Osteocyte (in vitro differentiated cells): ENCODE measurements around the gene AIP. TPM values are rescaled to one million over a fixed set of nuclear protein-coding genes. Genes with fewer than 3 reads are reported as not detected.

ENCODE experiments used
- DNase-seq: peaks from one replicate; pipeline ENCODE4 v3.0.0; 2021; ENCODE audit warnings: mixed read lengths; ENCODE audit not compliant: unreplicated experiment; ENCODE audit errors: extremely low spot score
- H3K27ac Mint-ChIP-seq: one replicate; pipeline ENCODE4 v1.8.0; 2021; ENCODE audit warnings: mild to moderate bottlenecking, mixed read lengths; ENCODE audit not compliant: unreplicated experiment
- H3K27me3 Mint-ChIP-seq: one replicate; pipeline ENCODE4 v1.8.0; 2021; ENCODE audit warnings: mixed read lengths; ENCODE audit not compliant: unreplicated experiment
- H3K36me3 Mint-ChIP-seq: one replicate; pipeline ENCODE4 v1.8.0; 2021; ENCODE audit warnings: mixed read lengths; ENCODE audit not compliant: unreplicated experiment
- H3K4me1 Mint-ChIP-seq: one replicate; pipeline ENCODE4 v1.8.0; 2021; ENCODE audit warnings: mixed read lengths; ENCODE audit not compliant: unreplicated experiment
- H3K4me3 Mint-ChIP-seq: one replicate; pipeline ENCODE4 v1.8.0; 2021; ENCODE audit warnings: mild to moderate bottlenecking, moderate library complexity, mixed read lengths; ENCODE audit not compliant: unreplicated experiment
- H3K9me3 Mint-ChIP-seq: one replicate; pipeline ENCODE4 v1.8.0; 2021; ENCODE audit warnings: mixed read lengths; ENCODE audit not compliant: unreplicated experiment
- microRNA-seq: library from miRNA; unstranded; fragments of <30 nt; microRNA quantifications from one replicate; pipeline ENCODE4 v1.1.0, GENCODE V29; 2020; ENCODE audit not compliant: unreplicated experiment
- total RNA-seq: library from RNA; stranded (reverse); gene quantifications from 2 replicates; pipeline ENCODE4 v1.2.1, GENCODE V29; 2021
- TF ChIP-seq, protein P1 (sequence below): fragments of 200-600 bp; sonication (generic); IDR thresholded peaks from 2 replicates; pipeline ENCODE4 v1.5.0; 2021; ENCODE audit warnings: antibody characterized with exemption, mild to moderate bottlenecking, moderate library complexity

Gene AIP
- total RNA-seq, 1 donor from 2014 or later = 76.5 TPM

DNA sequence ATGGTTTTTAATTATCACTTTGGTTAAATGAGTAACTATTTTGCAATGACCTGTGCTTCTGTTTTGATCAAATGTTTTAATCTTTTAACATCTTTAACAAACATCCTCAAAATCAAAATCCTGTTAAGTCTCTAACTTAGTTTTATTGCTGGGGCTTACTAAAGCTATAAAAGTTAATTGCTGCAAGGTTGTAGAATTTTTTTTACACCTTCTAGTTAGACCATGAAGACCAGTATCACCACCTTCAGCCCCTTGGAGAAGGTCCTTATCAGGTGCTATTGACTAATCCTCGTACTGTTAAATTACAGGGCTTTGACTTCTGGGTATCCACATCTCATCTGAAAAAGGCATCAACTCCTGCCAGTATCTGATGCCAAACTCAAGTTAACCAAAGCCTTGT is 52.7 kb downstream of the AIP start:
- Mint-ChIP-seq H3K4me3 (no peak overlapping the region), H3K36me3 (no peaks in the 10 kb centered on the region), H3K4me1 (no peaks in the 10 kb centered on the region), H3K9me3 (peaks cover 10% of the 10 kb centered on the region), H3K27me3 (peaks cover 4% of the 10 kb centered on the region), H3K27ac (no peak overlapping the region)
- TF ChIP-seq, protein P1, sequence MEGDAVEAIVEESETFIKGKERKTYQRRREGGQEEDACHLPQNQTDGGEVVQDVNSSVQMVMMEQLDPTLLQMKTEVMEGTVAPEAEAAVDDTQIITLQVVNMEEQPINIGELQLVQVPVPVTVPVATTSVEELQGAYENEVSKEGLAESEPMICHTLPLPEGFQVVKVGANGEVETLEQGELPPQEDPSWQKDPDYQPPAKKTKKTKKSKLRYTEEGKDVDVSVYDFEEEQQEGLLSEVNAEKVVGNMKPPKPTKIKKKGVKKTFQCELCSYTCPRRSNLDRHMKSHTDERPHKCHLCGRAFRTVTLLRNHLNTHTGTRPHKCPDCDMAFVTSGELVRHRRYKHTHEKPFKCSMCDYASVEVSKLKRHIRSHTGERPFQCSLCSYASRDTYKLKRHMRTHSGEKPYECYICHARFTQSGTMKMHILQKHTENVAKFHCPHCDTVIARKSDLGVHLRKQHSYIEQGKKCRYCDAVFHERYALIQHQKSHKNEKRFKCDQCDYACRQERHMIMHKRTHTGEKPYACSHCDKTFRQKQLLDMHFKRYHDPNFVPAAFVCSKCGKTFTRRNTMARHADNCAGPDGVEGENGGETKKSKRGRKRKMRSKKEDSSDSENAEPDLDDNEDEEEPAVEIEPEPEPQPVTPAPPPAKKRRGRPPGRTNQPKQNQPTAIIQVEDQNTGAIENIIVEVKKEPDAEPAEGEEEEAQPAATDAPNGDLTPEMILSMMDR = no peak
- no peak for DNase-seq

DNA sequence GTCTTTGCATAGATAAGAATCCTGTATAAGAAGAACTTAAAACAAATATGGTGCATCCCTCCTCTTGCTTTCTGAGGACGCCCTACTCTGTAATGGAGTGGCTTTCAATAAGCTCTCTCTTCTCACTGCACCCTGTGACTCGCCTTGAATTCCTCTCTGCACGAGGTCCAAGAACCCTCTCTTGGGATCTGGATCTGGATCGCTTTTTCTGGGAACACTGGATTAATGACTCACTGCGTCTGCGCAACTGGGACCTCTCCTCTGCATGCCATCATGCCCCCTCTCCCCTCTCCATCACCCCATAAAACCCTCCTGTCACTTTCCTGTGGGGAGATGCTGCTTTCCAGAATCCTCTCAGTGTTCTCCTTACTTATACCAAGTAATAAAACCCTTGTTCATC is 55.5 kb downstream of the AIP start:
- TF ChIP-seq, protein P1 = no peak
- Mint-ChIP-seq H3K9me3 (peaks cover 5% of the 10 kb centered on the region), H3K36me3 (no peaks in the 10 kb centered on the region), H3K4me1 (no peaks in the 10 kb centered on the region), H3K4me3 (no peak overlapping the region), H3K27ac (no peak overlapping the region), H3K27me3 (no peaks in the 10 kb centered on the region)
- DNase-seq = no peak

DNA sequence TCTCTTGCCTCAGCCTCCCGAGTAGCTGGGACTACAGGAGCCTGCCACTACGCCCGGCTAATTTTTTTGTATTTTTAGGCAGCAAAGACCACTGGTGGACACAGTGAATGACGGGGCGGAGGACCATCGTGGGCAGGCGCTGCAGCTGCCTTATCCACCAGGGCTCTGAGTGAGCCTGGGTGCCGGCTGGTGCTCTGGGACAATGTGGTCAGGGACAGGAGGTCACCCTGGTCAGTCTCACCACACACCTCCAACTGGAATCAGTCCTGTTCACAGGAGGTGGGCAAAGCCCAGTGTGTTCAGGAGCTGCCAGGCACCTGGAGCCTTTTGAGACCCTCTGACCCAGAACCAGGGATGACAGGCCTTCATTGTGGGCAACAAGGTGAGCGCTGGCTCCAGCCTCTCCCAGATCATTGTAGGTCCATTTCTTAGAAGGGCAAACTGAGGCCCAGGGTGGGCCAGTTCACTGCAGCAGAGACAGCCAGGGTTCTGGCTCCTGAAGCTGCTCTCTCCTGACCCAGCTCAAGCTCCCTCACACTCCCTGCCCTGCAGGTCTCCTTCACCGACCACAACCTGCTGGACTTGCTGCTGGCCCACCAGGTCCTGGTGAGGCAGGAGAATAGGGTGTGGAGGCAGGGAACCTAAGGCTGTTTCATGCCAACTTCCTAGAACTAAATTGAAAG is 56.1 kb downstream of the AIP start:
- TF ChIP-seq, protein P1 = no peak
- DNase-seq = no peak
- Mint-ChIP-seq H3K36me3 (no peaks in the 10 kb centered on the region), H3K4me1 (no peaks in the 10 kb centered on the region), H3K4me3 (no peak overlapping the region), H3K9me3 (peaks cover 2% of the 10 kb centered on the region), H3K27ac (no peak overlapping the region), H3K27me3 (no peaks in the 10 kb centered on the region)

DNA sequence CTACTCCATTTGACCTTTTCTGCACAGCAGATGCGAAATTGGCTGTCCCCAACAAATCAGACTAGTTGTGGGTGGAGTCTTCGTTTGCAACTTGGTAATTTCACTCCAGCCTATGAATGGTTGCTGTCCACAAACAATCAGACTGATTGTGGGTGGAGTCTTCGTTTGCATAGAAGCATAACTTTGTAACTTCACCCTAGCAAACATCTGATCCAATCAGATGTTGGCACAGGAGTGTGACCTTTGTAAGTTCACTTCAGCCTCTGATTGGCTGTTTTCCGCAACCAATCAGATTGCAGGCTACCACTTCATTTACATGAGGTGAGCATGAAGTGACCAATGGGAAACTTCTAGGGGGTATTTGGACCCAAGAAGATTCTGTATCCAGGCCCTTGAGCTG is 56.7 kb downstream of the AIP start:
- Mint-ChIP-seq H3K9me3 (no peaks in the 10 kb centered on the region), H3K36me3 (no peaks in the 10 kb centered on the region), H3K27me3 (no peaks in the 10 kb centered on the region), H3K4me3 (no peak overlapping the region), H3K27ac (no peak overlapping the region), H3K4me1 (peaks cover 2% of the 10 kb centered on the region)
- DNase-seq = no peak
- TF ChIP-seq, protein P1 = no peak

Small RNA genes lying within 50 kb of the gene (microRNA-seq; reads per million reads assigned to microRNA genes)
- gene MIR6752 = not detected

Other genes with a start within 250 kb of the AIP start
- 41.5 and 45.0 TPM in 2 replicates for gene GRK2, start 216.6 kb upstream of the AIP start, total RNA-seq
- 54.3 and 56.2 TPM in 2 replicates for gene ANKRD13D, start 193.7 kb upstream of the AIP start, total RNA-seq
- 28.5 and 28.6 TPM in 2 replicates for gene SSH3, start 179.5 kb upstream of the AIP start, total RNA-seq
- gene POLD4, start 129.5 kb upstream of the AIP start, total RNA-seq = 53.2 and 64.0 TPM in 2 replicates
- 7.2 and 7.8 TPM in 2 replicates for gene CLCF1, start 109.4 kb upstream of the AIP start, total RNA-seq
- 18.5 TPM in 2 replicates for gene RAD9A, start 91.0 kb upstream of the AIP start, total RNA-seq
- gene PPP1CA, start 81.2 kb upstream of the AIP start, total RNA-seq = 132 and 140 TPM in 2 replicates
- gene TBC1D10C, start 78.9 kb upstream of the AIP start, total RNA-seq = not detected in 2 replicates
- 0.24 and 0.27 TPM in 2 replicates for gene CARNS1, start 67.3 kb upstream of the AIP start, total RNA-seq
- gene RPS6KB2, start 54.5 kb upstream of the AIP start, total RNA-seq = 42.7 and 49.5 TPM in 2 replicates
- gene PTPRCAP, start 45.3 kb upstream of the AIP start, total RNA-seq = 0.89 and 1.2 TPM in 2 replicates
- 114 and 116 TPM in 2 replicates for gene CORO1B, start 39.5 kb upstream of the AIP start, total RNA-seq
- not detected in 2 replicates for gene GPR152, start 30.3 kb upstream of the AIP start, total RNA-seq
- 0.35 TPM in 1 of 2 replicates, not detected in the other for gene CABP4, start 27.7 kb upstream of the AIP start, total RNA-seq
- 51.4 and 54.5 TPM in 2 replicates for gene TMEM134, start 13.8 kb upstream of the AIP start, total RNA-seq
- gene PITPNM1, start 22.3 kb downstream of the AIP start, total RNA-seq = 46.7 and 46.9 TPM in 2 replicates
- gene CDK2AP2, start 25.1 kb downstream of the AIP start, total RNA-seq = 32.2 and 37.4 TPM in 2 replicates
- gene CABP2, start 40.4 kb downstream of the AIP start, total RNA-seq = not detected in 2 replicates
- 509 and 544 TPM in 2 replicates for gene GSTP1, start 100.8 kb downstream of the AIP start, total RNA-seq
- gene NDUFV1, start 123.9 kb downstream of the AIP start, total RNA-seq = 180 and 185 TPM in 2 replicates
- 5.9 and 8.0 TPM in 2 replicates for gene NUDT8, start 146.9 kb downstream of the AIP start, total RNA-seq
- gene TBX10, start 156.7 kb downstream of the AIP start, total RNA-seq = not detected in 2 replicates
- gene ACY3, start 167.7 kb downstream of the AIP start, total RNA-seq = not detected in 2 replicates
- gene ALDH3B2, start 191.6 kb downstream of the AIP start, total RNA-seq = not detected in 2 replicates